Heart right ventricle (tissue), 16 donors: ENCODE measurements around the gene GORASP1. TPM values are rescaled to one million over a fixed set of nuclear protein-coding genes. Genes with fewer than 3 reads are reported as not detected.

Experiments
- ATAC-seq, 8 donors: fragments of 200-7000 bp; cut with Tn5 transposase; one replicate each; pipeline ENCODE4 v1.9.1; 2020; ENCODE audit warnings: mild to moderate bottlenecking in 8 of 8, moderate library complexity in 8 of 8, moderate number of reproducible peaks in 1 of 8
- DNase-seq, 2 donors: peaks; one replicate each; pipeline ENCODE4 v3.0.0-alpha.2; 2020
- H3K27ac ChIP-seq, 10 donors: fragments of 200-600 bp; sonication (generic) in 2 of 10; one replicate each; pipeline versions ENCODE4 v1.5.0 to v1.8.0; 2020 to 2022; ENCODE audit warnings: mild to moderate bottlenecking in 3 of 10
- H3K27me3 ChIP-seq, 7 donors: fragments of 200-600 bp; one replicate each; pipeline ENCODE4 v1.8.0; 2021 to 2022; ENCODE audit warnings: mild to moderate bottlenecking in 2 of 7
- H3K36me3 ChIP-seq, 9 donors: fragments of 200-600 bp; sonication (generic) in 1 of 9; one replicate each; pipeline versions ENCODE4 v1.5.0 to v1.8.0; 2020 to 2022; ENCODE audit warnings: mild to moderate bottlenecking in 2 of 9
- H3K4me1 ChIP-seq, 9 donors: fragments of 200-600 bp; sonication (generic) in 1 of 9; one replicate each; pipeline versions ENCODE4 v1.5.0 to v1.8.0; 2020 to 2022; ENCODE audit warnings: mild to moderate bottlenecking in 4 of 9
- H3K4me3 ChIP-seq, 10 donors: fragments of 200-600 bp; sonication (generic) in 2 of 10; one replicate each; pipeline versions ENCODE4 v1.5.0 to v1.8.0; 2020 to 2022; ENCODE audit warnings: mild to moderate bottlenecking in 7 of 10, moderate library complexity in 2 of 10
- H3K9me3 ChIP-seq, 11 donors: fragments of 200-600 bp in 10 of 11; sonication (generic) in 2 of 11; one replicate each; pipeline versions ENCODE4 v1.5.0 to v1.8.0; 2013 to 2022; ENCODE audit warnings: mild to moderate bottlenecking in 2 of 11, control low read depth in 1 of 11, moderate library complexity in 1 of 11
- WGBS, 2 donors: extraction: QIAGEN DNeasy Blood & Tissue Kit; methylation state at CpG; one replicate each; pipeline ENCODE4 v1.1.7; 2013; ENCODE audit warnings: inconsistent platforms in 1 of 2; 5-methylcytosine and 5-hydroxymethylcytosine counted together
- intact Hi-C, 10 donors: fragments of 100-400 bp; cut with DNase I; formaldehyde crosslinking; loops; one replicate each; pipeline versions ENCODE4 v1.11.1 to v1.14.2; 2022
- polyA plus RNA-seq, 2 donors: library from polyadenylated mRNA; stranded (reverse); fragments of 200-250 nt; gene quantifications; one replicate each; pipeline ENCODE4 v1.2.3, GENCODE V29; 2013
- total RNA-seq, 10 donors: library from RNA; stranded (reverse); fragmentation: NEBNext Ultra II Directional in 3 of 10; extraction: Animal tissue kit (Norgen Biotek cat#: 25700) in 3 of 10; gene quantifications; one replicate each; pipeline versions ENCODE4 v1.2.1 to v1.2.4, GENCODE V29; 2021 to 2023
- TF ChIP-seq, protein P1 (sequence below), 9 donors: fragments of 200-600 bp; sonication (generic) in 2 of 9; IDR thresholded peaks; one replicate each; pipeline versions ENCODE4 v1.5.0 to v1.8.0; 2021 to 2022; ENCODE audit warnings: antibody characterized with exemption in 9 of 9, mild to moderate bottlenecking in 5 of 9, moderate library complexity in 1 of 9
- donor health status: Arrhythmogenic right ventricular cardiomyopathy.
- donor health status: ischemic (EF 13 %, LVEDD 7.1; RV severe dilation, severe dysfunction).
- donor health status: healthy with polysubstance abuse.
- donor health status: DM: no; HTN: yes; CAD: no.
- donor health status: DM: no; HTN: no; CAD: no.
- donor health status: ischemic (EF 25% LVEDD 6.9; RV normal size, moderate dysfunction).
- donor health status: ischemic (EF 25% LVEDD 5.7; RV mildly dilated, moderate dysfunction).
- donor health status: healthy.
- donor health status: DM: yes; HTN: yes; CAD: no.
- donor health status: Ischemic cardiomyopathy.
- donor health status: ischemic (EF 35%, LVEDD 5.7; RV mildly dilated, moderate dysfunction).
- donor health status: nonischemic (EF 11% LVEDD 7.7; RV severe dilation, severe dysfunction).
- donor health status: DM: yes; HTN: yes; CAD: no.
- donor health status: PGD.
- donor health status: ischemic (EF 29% LVEDD 5.4; RV normal size, mild dysfunction).
- donor health status: nonischemic (EF 23%, LVEDD 6.1; RV moderate dilation, normal function).

Gene GORASP1
- total and polyA plus RNA-seq, 12 donors = 28.4 to 54.2 (median 40.6) TPM

DNA sequence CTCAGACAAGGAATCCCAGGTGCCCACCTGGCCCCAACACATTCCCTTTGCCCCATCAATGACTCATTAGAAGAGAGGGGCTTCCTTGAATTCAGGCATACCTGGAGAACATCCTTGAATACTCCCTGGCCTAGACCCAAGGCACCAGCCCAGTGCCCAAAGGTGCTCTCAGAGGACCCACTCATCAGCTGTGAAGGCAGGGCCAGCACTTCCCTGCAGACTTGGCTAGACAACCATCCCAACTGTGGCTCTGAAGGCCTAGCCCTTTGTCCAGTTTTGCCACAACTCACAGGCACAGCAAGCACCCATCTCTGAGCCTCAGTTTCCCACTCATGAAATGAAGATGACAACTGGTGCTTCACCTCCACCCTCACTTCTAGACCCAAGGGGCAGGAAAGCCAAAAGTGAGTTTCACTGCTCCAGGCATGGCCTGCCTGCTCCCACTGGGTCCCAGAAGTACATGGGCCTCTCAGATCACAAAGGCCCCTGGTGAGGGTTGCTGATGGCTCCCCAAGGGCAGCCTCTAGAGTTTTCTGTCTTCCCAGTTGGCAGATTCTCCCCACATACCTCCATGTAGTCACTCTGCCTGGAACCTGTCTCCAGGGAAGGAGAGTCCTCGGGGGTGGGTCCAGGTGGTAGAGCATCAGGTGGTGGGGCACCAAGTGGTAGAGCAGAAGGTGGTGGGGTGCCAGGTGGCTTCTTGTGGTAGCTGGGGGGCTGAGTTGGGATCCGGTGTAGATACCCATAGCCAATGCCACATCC, 7.5 kb downstream of the GORASP1 start:
- H3K27ac ChIP-seq = peak overlapping the region in 1 of 10 donors; percentile 6

DNA sequence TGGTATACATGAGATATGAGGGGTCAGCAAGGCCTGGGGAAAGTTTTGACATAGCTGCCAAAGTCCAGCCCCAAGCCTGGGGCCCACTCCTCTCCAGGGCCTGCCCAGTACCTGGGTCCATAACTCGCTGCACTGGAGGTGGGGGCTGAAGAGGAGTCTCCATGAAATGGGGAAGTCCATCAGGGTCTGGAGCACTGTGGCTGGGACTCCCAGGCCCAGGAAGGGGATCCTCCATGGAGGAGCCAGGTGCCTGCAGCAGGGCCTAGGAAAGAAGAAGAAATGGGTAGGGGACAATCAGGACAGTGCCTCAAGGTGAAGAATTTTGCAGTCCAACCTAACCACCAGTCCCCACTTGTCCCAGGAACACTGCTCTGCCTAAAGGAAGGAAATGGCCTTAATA, 8.2 kb downstream of the GORASP1 start:
- TF ChIP-seq, protein P1, sequence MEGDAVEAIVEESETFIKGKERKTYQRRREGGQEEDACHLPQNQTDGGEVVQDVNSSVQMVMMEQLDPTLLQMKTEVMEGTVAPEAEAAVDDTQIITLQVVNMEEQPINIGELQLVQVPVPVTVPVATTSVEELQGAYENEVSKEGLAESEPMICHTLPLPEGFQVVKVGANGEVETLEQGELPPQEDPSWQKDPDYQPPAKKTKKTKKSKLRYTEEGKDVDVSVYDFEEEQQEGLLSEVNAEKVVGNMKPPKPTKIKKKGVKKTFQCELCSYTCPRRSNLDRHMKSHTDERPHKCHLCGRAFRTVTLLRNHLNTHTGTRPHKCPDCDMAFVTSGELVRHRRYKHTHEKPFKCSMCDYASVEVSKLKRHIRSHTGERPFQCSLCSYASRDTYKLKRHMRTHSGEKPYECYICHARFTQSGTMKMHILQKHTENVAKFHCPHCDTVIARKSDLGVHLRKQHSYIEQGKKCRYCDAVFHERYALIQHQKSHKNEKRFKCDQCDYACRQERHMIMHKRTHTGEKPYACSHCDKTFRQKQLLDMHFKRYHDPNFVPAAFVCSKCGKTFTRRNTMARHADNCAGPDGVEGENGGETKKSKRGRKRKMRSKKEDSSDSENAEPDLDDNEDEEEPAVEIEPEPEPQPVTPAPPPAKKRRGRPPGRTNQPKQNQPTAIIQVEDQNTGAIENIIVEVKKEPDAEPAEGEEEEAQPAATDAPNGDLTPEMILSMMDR (IDR thresholded peaks at IDR 0.05) = no peak
- intact Hi-C loops = no loop called here
- H3K4me3 ChIP-seq = no peak overlapping the region
- ATAC-seq = no peak
- H3K9me3 ChIP-seq = no peaks in the 10 kb centered on the region
- H3K4me1 ChIP-seq = peaks cover 4 to 47% (median 22%) of the 10 kb centered on the region in 9 donors
- no peaks in the 10 kb centered on the region for H3K27me3 ChIP-seq
- H3K36me3 ChIP-seq = peaks cover 0 to 73% (median 36%) of the 10 kb centered on the region in 9 donors
- 97 to 100% methylated on average over 1 of the region's 1 CpG for WGBS, 2 donors
- DNase-seq = no peak
- peak overlapping the region in 1 of 10 donors; percentile 6 for H3K27ac ChIP-seq

More for the DNA sequence above, 7.5 kb downstream of the GORASP1 start:
- peaks cover 0 to 66% (median 31%) of the 10 kb centered on the region in 9 donors for H3K36me3 ChIP-seq
- no peak overlapping the region for H3K4me3 ChIP-seq
- intact Hi-C loops = loop anchor here in 4 of 10 donors (5.0 to 10.0 kb wide), 4 partner anchors 48 to 285 kb away; partner anchors contain the start of genes SCN11A (in 1 of the 4), SLC25A38 (in 1 of the 4) and WDR48 (in 1 of the 4)
- DNase-seq = no peak
- TF ChIP-seq, protein P1 (IDR thresholded peaks at IDR 0.05) = no peak
- no peaks in the 10 kb centered on the region for H3K27me3 ChIP-seq
- no peak for ATAC-seq
- no peaks in the 10 kb centered on the region for H3K9me3 ChIP-seq
- WGBS, 2 donors = 95 to 100% methylated on average over 2 of the region's 2 CpGs
- H3K4me1 ChIP-seq = peaks cover 10 to 53% (median 28%) of the 10 kb centered on the region in 9 donors

DNA sequence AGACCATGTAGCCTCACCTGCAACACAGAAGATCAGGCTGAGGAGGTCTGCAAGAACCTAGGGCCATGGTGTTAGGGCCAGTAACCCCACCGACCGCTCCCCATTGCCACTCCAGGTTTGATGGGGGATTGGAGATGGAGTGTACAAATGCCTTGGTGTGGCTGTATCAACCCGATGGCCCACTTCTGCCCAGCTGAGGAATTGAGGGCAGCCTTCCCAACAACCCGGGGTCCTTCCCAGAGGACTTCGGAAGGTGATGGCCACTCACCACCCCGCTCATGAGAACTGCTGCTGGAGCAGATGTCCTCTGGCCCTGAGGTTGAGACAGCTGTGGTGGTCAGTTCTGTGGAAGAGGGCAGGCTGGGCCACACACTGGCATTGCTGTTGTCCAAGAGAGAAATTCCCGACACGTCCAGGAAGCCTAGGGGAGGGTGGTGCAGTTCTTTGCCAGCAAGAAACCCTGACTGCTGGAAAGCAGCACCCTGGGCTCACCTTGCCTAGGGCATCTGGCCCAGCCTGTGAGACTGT, 8.9 kb downstream of the GORASP1 start:
- TF ChIP-seq, protein P1 (IDR thresholded peaks at IDR 0.05) = no peak
- Histone ChIP-seq H3K4me3 (no peak overlapping the region), H3K27ac (peak overlapping the region in 2 of 10 donors; percentile 8 to 47), H3K36me3 (peaks cover 0 to 80% (median 41%) of the 10 kb centered on the region in 9 donors), H3K4me1 (peaks cover 0 to 40% (median 14%) of the 10 kb centered on the region in 9 donors), H3K9me3 (no peaks in the 10 kb centered on the region), H3K27me3 (no peaks in the 10 kb centered on the region)
- 89 to 91% methylated on average over 8 of the region's 8 CpGs for WGBS, 2 donors
- DNase-seq (no peak), ATAC-seq (no peak)
- intact Hi-C loops = no loop called here

DNA sequence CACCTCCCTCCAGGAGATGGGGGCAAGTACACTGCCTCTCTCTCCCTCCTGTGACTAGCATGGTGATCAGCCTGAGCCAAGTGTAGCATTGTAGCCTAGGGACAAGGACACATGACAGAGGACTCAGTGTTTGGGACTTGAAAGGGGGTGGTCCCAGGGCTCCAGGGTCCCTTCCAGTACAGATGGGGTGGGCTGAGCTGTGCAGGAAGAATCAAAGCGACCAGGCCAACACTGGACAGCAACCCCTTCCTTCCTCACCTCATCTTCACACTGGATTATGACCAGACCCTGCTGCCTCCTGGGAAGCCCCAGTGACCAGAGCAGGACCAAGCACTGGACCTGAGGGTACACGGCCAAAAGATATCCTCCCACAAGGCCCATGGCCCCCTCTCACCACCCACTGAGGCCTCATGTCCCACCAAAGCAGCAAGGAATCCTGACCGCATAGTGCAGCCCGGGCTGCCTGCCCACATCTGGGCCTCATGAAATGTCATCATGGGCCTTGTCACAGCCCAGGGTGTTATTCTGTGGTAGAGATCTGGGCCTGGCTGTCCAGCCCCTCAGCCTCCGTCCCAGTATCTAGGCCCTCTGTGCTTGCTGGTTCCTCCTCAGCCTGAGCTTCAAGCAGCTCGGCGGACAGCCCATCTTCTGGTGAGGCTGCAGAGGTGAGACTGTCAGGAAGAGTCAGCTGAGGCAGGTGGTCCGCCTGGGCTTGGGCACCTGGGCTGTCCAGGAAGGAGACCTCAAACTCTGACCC, 9.5 kb downstream of the GORASP1 start:
- H3K27me3 ChIP-seq = no peaks in the 10 kb centered on the region
- WGBS, 2 donors = 80 to 82% methylated on average over 8 of the region's 8 CpGs
- DNase-seq = no peak
- H3K9me3 ChIP-seq = no peaks in the 10 kb centered on the region
- H3K4me1 ChIP-seq = peaks cover 0 to 33% (median 14%) of the 10 kb centered on the region in 9 donors
- intact Hi-C loops = no loop called here
- peak in 5 of 8 donors; percentile 12 to 56 (median 20) for ATAC-seq
- TF ChIP-seq, protein P1 (IDR thresholded peaks at IDR 0.05) = no peak
- H3K36me3 ChIP-seq = peaks cover 0 to 87% (median 46%) of the 10 kb centered on the region in 9 donors
- H3K4me3 ChIP-seq = no peak overlapping the region
- peak overlapping the region in 4 of 10 donors; percentile 6 to 70 (median 28) for H3K27ac ChIP-seq
